Omental fat pad (tissue), 4 donors: Measurements from ENCODE around the gene OR10H3. TPM values are rescaled to one million over a fixed set of nuclear protein-coding genes. Genes with fewer than 3 reads are reported as not detected.
"Not testable (repeated sequence)": the region's sequence is repeated elsewhere in the genome, so short reads cannot be mapped to it uniquely, and the experiment has no call there.

ENCODE experiments used
- ATAC-seq: fragments of 150-250 bp; one replicate; pipeline ENCODE4 v1.9.1; 2016; ENCODE audit warnings: mild to moderate bottlenecking, moderate library complexity; ENCODE audit not compliant: low FRiP score
- DNase-seq: peaks from one replicate; pipeline ENCODE4 v3.0.0-alpha.2; 2019; ENCODE audit warnings: low spot score
- CTCF ChIP-seq, 3 donors: fragments of 450-650 bp; IDR thresholded peaks; one replicate each; pipeline ENCODE4 v1.5.1; 2016 to 2017; ENCODE audit warnings: antibody characterized with exemption in 3 of 3, mild to moderate bottlenecking in 3 of 3, moderate library complexity in 2 of 3
- total RNA-seq, 4 donors: library from RNA; depleted of rRNA; stranded (reverse); fragments of >200 nt; gene quantifications; one replicate each; pipeline ENCODE4 v1.1.0, GENCODE V29; 2016

Gene OR10H3
- total RNA-seq, 4 donors from 2014 or later, result not detected

GRCh38 chr19:15776991-15777970 lies 39.5 kb downstream of the OR10H3 start:
- ATAC-seq (no peak), DNase-seq (no peak)
- no peak for TF ChIP-seq CTCF (IDR thresholded peaks at IDR 0.05)

GRCh38 chr19:15779756-15780476 lies 42.1 kb downstream of the OR10H3 start:
- ATAC-seq (peak; percentile 75), DNase-seq (no peak)
- no peak for TF ChIP-seq CTCF (IDR thresholded peaks at IDR 0.05)

- no peak for TF ChIP-seq CTCF (IDR thresholded peaks at IDR 0.05)
- ATAC-seq (no peak), DNase-seq (no peak)
These were observed 43.0 kb downstream of the OR10H3 start for GRCh38 chr19:15780610-15781418.

GRCh38 chr19:15781661-15782060 lies 43.9 kb downstream of the OR10H3 start:
- TF ChIP-seq CTCF (IDR thresholded peaks at IDR 0.05), result no peak
- DNase-seq (no peak), ATAC-seq (no peak)

GRCh38 chr19:15782211-15782610 lies 44.4 kb downstream of the OR10H3 start:
- no peak for TF ChIP-seq CTCF (IDR thresholded peaks at IDR 0.05)
- no peak for DNase-seq
- ATAC-seq, result no peak

GRCh38 chr19:15782896-15783295 lies 45.1 kb downstream of the OR10H3 start:
- DNase-seq, ATAC-seq: not testable (repeated sequence)
